Middle frontal gyrus (tissue), 1 donor: ENCODE measurements around the gene NTM.

ENCODE experiments used
- DNase-seq: peaks from one replicate; pipeline ENCODE4 v3.0.0-alpha.2; 2015; ENCODE audit warnings: low spot score; ENCODE audit errors: extremely low spot score

Gene NTM

GRCh38 chr11:131637469-131638175 is 267.2 kb downstream of the NTM start:
- no peak for DNase-seq

GRCh38 chr11:131638889-131639288 is 268.5 kb downstream of the NTM start:
- no peak for DNase-seq

- DNase-seq: no peak
These were observed 269.9 kb downstream of the NTM start for GRCh38 chr11:131640320-131640719.

GRCh38 chr11:131642756-131643531 is 272.5 kb downstream of the NTM start:
- no peak for DNase-seq

GRCh38 chr11:131644204-131644795 is 273.9 kb downstream of the NTM start:
- DNase-seq: no peak

- DNase-seq: no peak
These were observed 274.8 kb downstream of the NTM start for GRCh38 chr11:131645237-131645636.

- no peak for DNase-seq
These were observed 279.4 kb downstream of the NTM start for GRCh38 chr11:131649856-131650255.

GRCh38 chr11:131652231-131652630 is 281.8 kb downstream of the NTM start:
- no peak for DNase-seq

- DNase-seq: no peak
These were observed 282.8 kb downstream of the NTM start for GRCh38 chr11:131653260-131653659.

- no peak for DNase-seq
These were observed 284.4 kb downstream of the NTM start for GRCh38 chr11:131654849-131655248.

- DNase-seq: no peak
These were observed 285.9 kb downstream of the NTM start for GRCh38 chr11:131656179-131656838.

- DNase-seq: no peak
These were observed 286.4 kb downstream of the NTM start for GRCh38 chr11:131656839-131657211.

- no peak for DNase-seq
These were observed 288.0 kb downstream of the NTM start for GRCh38 chr11:131658414-131658813.

GRCh38 chr11:131658952-131659351 is 288.5 kb downstream of the NTM start:
- DNase-seq: no peak

GRCh38 chr11:131659931-131660330 is 289.5 kb downstream of the NTM start:
- no peak for DNase-seq

- no peak for DNase-seq
These were observed 290.7 kb downstream of the NTM start for GRCh38 chr11:131661132-131661531.

- DNase-seq: no peak
These were observed 292.0 kb downstream of the NTM start for GRCh38 chr11:131662317-131662972.

- no peak for DNase-seq
These were observed 292.6 kb downstream of the NTM start for GRCh38 chr11:131662993-131663392.

GRCh38 chr11:131663405-131664200 is 293.2 kb downstream of the NTM start:
- peak; percentile 47 for DNase-seq

GRCh38 chr11:131664293-131664692 is 293.9 kb downstream of the NTM start:
- no peak for DNase-seq

- DNase-seq: no peak
These were observed 294.4 kb downstream of the NTM start for GRCh38 chr11:131664816-131665215.
